Trophoblast cell (in vitro differentiated cells and primary cell): Measurements from ENCODE around the gene CCDC88B.
A peak's percentile ranks its signal among the peaks of the same experiment; 100 is the strongest.
"Not testable (repeated sequence)": the region's sequence is repeated elsewhere in the genome, so short reads cannot be mapped to it uniquely, and the experiment has no call there.

Source experiments
- DNase-seq, 2 donors: peaks; one replicate each; pipeline ENCODE4 v3.0.0-alpha.2; 2016
- H2AFZ ChIP-seq: 2 replicates; pipeline ENCODE4 v1.6.1; 2013; ENCODE audit warnings: low read length, moderate library complexity, mild to moderate bottlenecking; ENCODE audit not compliant: insufficient read depth, poor library complexity
- H2AK5ac ChIP-seq: 2 replicates; pipeline ENCODE4 v1.6.1; 2013; ENCODE audit warnings: mild to moderate bottlenecking, low read length
- H2BK120ac ChIP-seq: 2 replicates; pipeline ENCODE4 v1.6.1; 2013; ENCODE audit warnings: low read length, mild to moderate bottlenecking, moderate library complexity; ENCODE audit not compliant: insufficient read depth, poor library complexity
- H2BK12ac ChIP-seq: 2 replicates; pipeline ENCODE4 v1.6.1; 2013; ENCODE audit warnings: mild to moderate bottlenecking, low read length, moderate library complexity
- H2BK5ac ChIP-seq: 2 replicates; pipeline ENCODE4 v1.6.1; 2013; ENCODE audit warnings: low read length, low read depth, moderate library complexity, mild to moderate bottlenecking; ENCODE audit not compliant: poor library complexity
- H3K14ac ChIP-seq: 2 replicates; pipeline ENCODE4 v1.6.1; 2013; ENCODE audit warnings: mild to moderate bottlenecking, low read length
- H3K18ac ChIP-seq: 2 replicates; pipeline ENCODE4 v1.6.1; 2013; ENCODE audit warnings: mild to moderate bottlenecking, low read length
- H3K23ac ChIP-seq: 2 replicates; pipeline ENCODE4 v1.6.1; 2013; ENCODE audit warnings: low read length
- H3K27ac ChIP-seq: 2 replicates; pipeline ENCODE4 v1.5.1; 2013; ENCODE audit warnings: low read depth, mild to moderate bottlenecking, inconsistent platforms, low read length, moderate library complexity
- H3K27me3 ChIP-seq: 2 replicates; pipeline ENCODE4 v1.6.1; 2013; ENCODE audit warnings: inconsistent platforms, mild to moderate bottlenecking, low read length, moderate library complexity; ENCODE audit not compliant: insufficient read depth
- H3K36me3 ChIP-seq, 2 experiments: 1 replicate in 1 of 2; 2 replicates in 1 of 2; pipeline ENCODE4 v1.6.1; 2013; ENCODE audit warnings: low read length in 2 of 2, mild to moderate bottlenecking in 2 of 2, moderate library complexity in 1 of 2; ENCODE audit not compliant: insufficient read depth in 2 of 2, control insufficient read depth in 1 of 2
- H3K4ac ChIP-seq: 2 replicates; pipeline ENCODE4 v1.6.1; 2013; ENCODE audit warnings: low read depth, mild to moderate bottlenecking, low read length, moderate library complexity
- H3K4me1 ChIP-seq, 2 experiments: 1 replicate in 1 of 2; 2 replicates in 1 of 2; pipeline ENCODE4 v1.6.1; 2013; ENCODE audit warnings: low read length in 2 of 2, mild to moderate bottlenecking in 2 of 2, moderate library complexity in 1 of 2; ENCODE audit not compliant: insufficient read depth in 2 of 2, control insufficient read depth in 1 of 2
- H3K4me2 ChIP-seq: 2 replicates; pipeline ENCODE4 v1.6.1; 2013; ENCODE audit warnings: inconsistent platforms, mild to moderate bottlenecking, low read length, moderate library complexity
- H3K4me3 ChIP-seq: 2 replicates; pipeline ENCODE4 v1.5.1; 2013; ENCODE audit warnings: mild to moderate bottlenecking, low read depth, low read length, inconsistent platforms
- H3K79me1 ChIP-seq: one replicate; pipeline ENCODE4 v1.6.1; 2013; ENCODE audit warnings: low read length
- H3K79me2 ChIP-seq: 2 replicates; pipeline ENCODE4 v1.6.1; 2013; ENCODE audit warnings: low read length, mild to moderate bottlenecking; ENCODE audit not compliant: control insufficient read depth, insufficient read depth, poor library complexity
- H3K9ac ChIP-seq: 2 replicates; pipeline ENCODE4 v1.6.1; 2013; ENCODE audit warnings: mild to moderate bottlenecking, low read length
- H3K9me3 ChIP-seq: 2 replicates; pipeline ENCODE4 v1.6.1; 2013; ENCODE audit warnings: low read depth, mild to moderate bottlenecking, control low read depth, inconsistent platforms, low read length; ENCODE audit not compliant: insufficient read depth
- H4K12ac ChIP-seq: 2 replicates; pipeline ENCODE4 v1.6.1; 2013; ENCODE audit warnings: low read depth, mild to moderate bottlenecking, low read length, moderate library complexity
- H4K8ac ChIP-seq: 2 replicates; pipeline ENCODE4 v1.6.1; 2013; ENCODE audit warnings: low read depth, mild to moderate bottlenecking, low read length, moderate library complexity
- H4K91ac ChIP-seq: one replicate; pipeline ENCODE4 v1.6.1; 2013; ENCODE audit warnings: low read depth, mild to moderate bottlenecking, low read length, moderate library complexity
- WGBS: extraction: QIAGEN DNeasy Blood & Tissue Kit; methylation state at CpG from one replicate; pipeline ENCODE4 v1.1.7; 2013; ENCODE audit warnings: missing lambda C conversion rate; ENCODE audit not compliant: insufficient read length, insufficient coverage; ENCODE audit errors: extremely low coverage; 5-methylcytosine and 5-hydroxymethylcytosine counted together

CCDC88B gene

DNA sequence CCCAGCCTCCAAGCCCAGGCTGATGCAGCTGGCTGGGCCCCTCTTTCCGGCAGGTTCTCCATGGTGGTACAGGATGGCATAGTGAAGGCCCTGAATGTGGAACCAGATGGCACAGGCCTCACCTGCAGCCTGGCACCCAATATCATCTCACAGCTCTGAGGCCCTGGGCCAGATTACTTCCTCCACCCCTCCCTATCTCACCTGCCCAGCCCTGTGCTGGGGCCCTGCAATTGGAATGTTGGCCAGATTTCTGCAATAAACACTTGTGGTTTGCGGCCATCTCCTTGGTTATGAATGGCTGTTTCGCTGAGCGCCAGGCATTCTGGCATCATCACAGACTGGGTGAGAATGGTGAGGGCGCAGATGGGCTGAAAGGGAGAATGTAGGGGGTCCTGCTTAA lies 18.5 kb upstream of the CCDC88B start:
- Histone ChIP-seq H3K4me2 (no peak overlapping the region), H3K18ac (no peak overlapping the region), H2BK5ac (no peak overlapping the region), H2AFZ (no peak overlapping the region), H4K8ac (no peak overlapping the region), H3K4me3 (no peak overlapping the region), H2BK120ac (no peak overlapping the region), H3K79me1 (peaks cover 16% of the 10 kb centered on the region), H3K14ac (no peak overlapping the region), H3K36me3 (peaks cover 30 to 32% of the 10 kb centered on the region in 2 experiments), H4K91ac (no peak overlapping the region), H3K23ac (no peak overlapping the region), H3K9me3 (no peaks in the 10 kb centered on the region), H4K12ac (no peak overlapping the region), H3K27me3 (no peaks in the 10 kb centered on the region), H3K4ac (no peak overlapping the region), H3K4me1 (peaks cover 15 to 19% of the 10 kb centered on the region in 2 experiments), H2AK5ac (no peak overlapping the region), H3K79me2 (peaks cover 9% of the 10 kb centered on the region), H2BK12ac (no peak overlapping the region), H3K27ac (no peak overlapping the region), H3K9ac (no peak overlapping the region)
- no CpG with 5 or more reads among the region's 5 CpGs for WGBS
- no peak for DNase-seq

DNA sequence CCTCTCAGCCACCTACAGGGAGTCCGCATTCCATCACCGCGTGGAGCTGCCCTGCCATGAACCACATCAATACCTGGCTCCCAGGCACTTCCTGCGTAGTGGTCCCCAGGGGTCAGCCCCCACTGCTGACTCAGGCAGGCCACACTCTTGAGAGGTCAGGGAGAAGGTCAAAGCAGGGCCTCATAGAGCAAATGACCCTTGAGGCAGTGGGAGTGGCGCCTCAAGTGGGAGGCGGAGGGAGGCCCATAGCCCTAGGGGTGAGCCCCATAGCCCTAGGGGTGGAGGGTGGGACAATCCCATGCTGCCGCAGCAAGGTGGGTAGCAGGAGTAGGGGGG lies 17.1 kb upstream of the CCDC88B start:
- no peak overlapping the region for H3K23ac ChIP-seq
- H3K4me2 ChIP-seq, result no peak overlapping the region
- H2BK120ac ChIP-seq, result no peak overlapping the region
- no CpG with 5 or more reads among the region's 7 CpGs for WGBS
- H4K91ac ChIP-seq, result no peak overlapping the region
- no peak overlapping the region for H3K9ac ChIP-seq
- H3K79me1 ChIP-seq, result peaks cover 8% of the 10 kb centered on the region
- H3K9me3 ChIP-seq, result no peaks in the 10 kb centered on the region
- DNase-seq, result no peak
- no peak overlapping the region for H3K18ac ChIP-seq
- no peak overlapping the region for H4K12ac ChIP-seq
- no peak overlapping the region for H3K4me3 ChIP-seq
- no peak overlapping the region for H2BK5ac ChIP-seq
- H4K8ac ChIP-seq, result no peak overlapping the region
- H3K4ac ChIP-seq, result no peak overlapping the region
- peaks cover 5% of the 10 kb centered on the region for H3K79me2 ChIP-seq
- peaks cover 29 to 30% of the 10 kb centered on the region in 2 experiments for H3K36me3 ChIP-seq
- H3K27me3 ChIP-seq, result no peaks in the 10 kb centered on the region
- H3K14ac ChIP-seq, result no peak overlapping the region
- no peak overlapping the region for H2BK12ac ChIP-seq
- no peak overlapping the region for H2AFZ ChIP-seq
- peaks cover 15 to 19% of the 10 kb centered on the region in 2 experiments for H3K4me1 ChIP-seq
- no peak overlapping the region for H2AK5ac ChIP-seq
- H3K27ac ChIP-seq, result no peak overlapping the region

DNA sequence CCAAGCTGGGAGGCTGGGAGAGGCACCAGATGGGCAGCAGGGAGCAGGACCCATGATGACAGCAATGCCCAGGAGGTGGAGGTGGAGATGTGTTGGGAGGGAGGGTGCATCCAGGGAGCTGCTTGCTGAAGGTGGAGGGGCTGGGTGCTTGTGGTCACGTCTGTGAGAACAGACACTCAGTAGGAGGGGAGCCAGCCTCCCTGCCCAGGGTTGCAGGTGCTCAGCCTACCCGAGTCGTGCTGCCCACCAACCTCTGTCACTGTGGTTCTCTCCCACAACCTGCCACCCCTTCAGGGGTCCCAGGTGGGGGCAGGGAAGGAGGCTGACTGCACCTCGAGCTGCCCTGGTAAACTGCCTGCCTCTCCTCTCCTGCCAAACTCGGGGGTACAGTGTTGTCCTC lies 16.6 kb upstream of the CCDC88B start:
- no peak overlapping the region for H4K91ac ChIP-seq
- no peak overlapping the region for H3K23ac ChIP-seq
- no peak for DNase-seq
- H3K4me3 ChIP-seq, result no peak overlapping the region
- H3K27ac ChIP-seq, result no peak overlapping the region
- H2AK5ac ChIP-seq, result no peak overlapping the region
- no peak overlapping the region for H3K4me2 ChIP-seq
- peaks cover under 1% of the 10 kb centered on the region for H3K79me2 ChIP-seq
- WGBS, result no CpG with 5 or more reads among the region's 5 CpGs
- no peak overlapping the region for H3K14ac ChIP-seq
- no peak overlapping the region for H4K8ac ChIP-seq
- no peaks in the 10 kb centered on the region for H3K9me3 ChIP-seq
- no peak overlapping the region for H2BK12ac ChIP-seq
- H2BK120ac ChIP-seq, result no peak overlapping the region
- no peak overlapping the region for H3K9ac ChIP-seq
- peaks cover 4% of the 10 kb centered on the region for H3K79me1 ChIP-seq
- peaks cover 29 to 30% of the 10 kb centered on the region in 2 experiments for H3K36me3 ChIP-seq
- H2BK5ac ChIP-seq, result no peak overlapping the region
- no peak overlapping the region for H4K12ac ChIP-seq
- no peaks in the 10 kb centered on the region for H3K27me3 ChIP-seq
- H3K18ac ChIP-seq, result no peak overlapping the region
- H3K4ac ChIP-seq, result no peak overlapping the region
- H3K4me1 ChIP-seq, result peaks cover 15 to 19% of the 10 kb centered on the region in 2 experiments
- H2AFZ ChIP-seq, result no peak overlapping the region

DNA sequence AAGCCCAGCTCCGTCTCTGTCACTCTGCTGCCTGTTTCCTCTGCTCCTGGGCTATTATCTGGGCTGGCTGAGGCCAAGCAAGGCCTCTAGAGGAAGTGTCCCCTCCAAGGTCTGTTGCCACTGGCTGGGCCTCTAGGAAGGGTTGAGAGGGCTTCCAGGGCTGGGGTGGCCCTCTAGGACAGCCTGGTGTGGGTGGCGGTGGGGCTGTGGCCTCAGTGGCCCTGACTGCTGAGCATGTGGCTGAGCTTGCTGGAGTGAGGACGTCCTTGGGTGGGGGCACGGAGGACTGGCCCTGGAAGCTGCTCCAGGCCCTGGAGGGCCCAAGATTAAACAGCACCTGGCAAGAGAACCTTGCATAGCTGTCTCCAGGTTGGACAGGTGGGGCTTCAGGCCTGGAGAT lies 16.0 kb upstream of the CCDC88B start:
- not testable (repeated sequence) for H2BK12ac ChIP-seq, H3K4me3 ChIP-seq, H4K8ac ChIP-seq, H2AFZ ChIP-seq, DNase-seq, H3K27me3 ChIP-seq, H3K79me1 ChIP-seq, H2BK5ac ChIP-seq, H4K12ac ChIP-seq, H3K14ac ChIP-seq, H3K18ac ChIP-seq, H2AK5ac ChIP-seq, H2BK120ac ChIP-seq, H3K79me2 ChIP-seq, H3K9me3 ChIP-seq, H3K4ac ChIP-seq, H3K4me2 ChIP-seq, H3K23ac ChIP-seq, H3K9ac ChIP-seq
- H4K91ac ChIP-seq, result peak overlapping the region; percentile 69
- H3K4me1 ChIP-seq, result peaks cover 14 to 19% of the 10 kb centered on the region in 2 experiments
- WGBS, result no CpG with 5 or more reads among the region's 4 CpGs
- H3K36me3 ChIP-seq, result peaks cover 29 to 30% of the 10 kb centered on the region in 2 experiments
- peak overlapping the region; percentile 13 for H3K27ac ChIP-seq
